K562 (cell line): ENCODE results near the gene BAIAP3.

ENCODE experiments used
- BACH1 ChIP-seq: fragments of 200-800 bp; sonication (Bioruptor generic); IDR thresholded peaks from 2 replicates; pipeline ENCODE4 v1.6.1; 2016; ENCODE audit warnings: missing genetic modification characterization, missing compliant biosample characterization
- MAX ChIP-seq: sonication (generic); formaldehyde crosslinking; IDR thresholded peaks from 2 replicates; pipeline ENCODE4 v1.9.0; 2022; ENCODE audit warnings: mild to moderate bottlenecking, missing genetic modification reagents
- MBD1 ChIP-seq: fragments of 250-450 bp; sonication (Bioruptor Pico); IDR thresholded peaks from 2 replicates; pipeline ENCODE4 v1.8.0; 2022; ENCODE audit warnings: inconsistent platforms
- ZNF354B ChIP-seq: fragments of 250-450 bp; sonication (Bioruptor Pico); IDR thresholded peaks from 2 replicates; pipeline ENCODE4 v1.4.0; 2020

GRCh38 chr16:1361685-1362360, 28.4 kb downstream of the BAIAP3 start:
- TF ChIP-seq MAX (no peak), MBD1 (CRISPR knock-in tag) (no peak), BACH1 (tag) (no peak), ZNF354B (CRISPR knock-in tag) (no peak)
